ENCODE data around the gene WASF1.
A peak's percentile ranks its signal among the peaks of the same experiment; 100 is the strongest.

Gene WASF1

GRCh38 chr6:110179406-110180227 is at the start of gene WASF1:
TSS of gene WASF1 (minus strand) at chr6:110179670. CDS start at chr6:110127601, 52,069 bp downstream.
- DNase-seq = peak; percentile 90

DNA sequence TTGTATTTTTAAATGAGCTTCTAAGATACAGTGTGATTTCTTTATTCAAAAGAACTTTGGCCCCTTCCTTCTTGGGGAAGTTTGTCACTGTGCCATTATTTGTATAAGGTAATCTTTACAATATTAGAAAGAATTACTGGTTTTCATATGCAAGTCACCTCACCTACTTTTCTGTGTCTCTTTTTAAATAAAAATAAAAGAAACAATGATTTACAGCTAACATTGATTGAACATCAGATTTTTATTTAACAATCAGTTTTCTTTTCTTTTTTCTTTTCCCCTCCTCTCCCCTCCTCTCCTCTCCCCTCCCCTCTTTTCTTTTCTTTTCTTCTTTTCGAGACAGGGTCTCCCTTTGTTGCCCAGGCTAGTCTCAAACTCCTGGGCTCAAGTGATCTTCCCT is 46.8 kb upstream of the WASF1 start:
- DNase-seq = no peak

DNA sequence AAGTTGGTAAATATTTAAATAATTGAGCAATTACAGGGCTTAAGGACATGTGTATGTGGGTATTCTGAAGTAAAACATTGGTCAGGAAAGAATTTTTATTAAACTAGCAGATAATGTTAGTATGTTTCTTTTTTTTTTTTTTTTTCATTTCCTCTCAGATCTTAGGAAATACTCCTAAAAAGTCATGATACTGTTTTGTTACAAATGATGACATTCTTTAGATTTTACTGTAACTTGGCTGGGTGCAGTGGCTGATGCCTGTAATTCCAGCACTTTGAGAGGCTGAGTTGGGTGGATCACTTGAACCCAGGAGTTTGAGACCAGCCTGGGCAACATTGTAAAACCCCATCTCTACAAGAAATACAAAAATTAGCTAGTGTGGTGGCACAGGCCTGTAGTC is 42.3 kb upstream of the WASF1 start:
- DNase-seq = no peak

DNA sequence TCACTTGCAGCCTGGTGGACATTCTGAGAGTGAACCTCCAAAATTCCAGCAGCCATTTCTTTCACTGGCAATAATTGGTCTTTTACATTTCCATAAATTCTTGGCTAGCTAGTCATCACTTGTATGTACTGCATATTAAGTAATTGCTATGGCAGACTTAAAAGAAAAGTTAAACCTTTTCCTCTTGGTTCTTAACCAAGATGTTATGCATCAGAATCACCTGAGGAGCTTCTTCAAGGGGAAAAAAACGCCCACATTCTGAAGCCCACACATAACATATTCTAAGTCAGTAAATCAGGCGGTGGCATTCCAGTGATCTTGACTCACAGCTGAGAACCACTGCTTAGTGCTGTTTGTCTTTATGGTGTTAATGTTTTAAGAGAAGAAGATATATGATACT is 37.8 kb upstream of the WASF1 start:
- no peak for DNase-seq

- no peak for DNase-seq
These were observed 36.7 kb upstream of the WASF1 start for GRCh38 chr6:110216140-110216539.

GRCh38 chr6:110214338-110214737 is 34.9 kb upstream of the WASF1 start:
- no peak for DNase-seq

DNA sequence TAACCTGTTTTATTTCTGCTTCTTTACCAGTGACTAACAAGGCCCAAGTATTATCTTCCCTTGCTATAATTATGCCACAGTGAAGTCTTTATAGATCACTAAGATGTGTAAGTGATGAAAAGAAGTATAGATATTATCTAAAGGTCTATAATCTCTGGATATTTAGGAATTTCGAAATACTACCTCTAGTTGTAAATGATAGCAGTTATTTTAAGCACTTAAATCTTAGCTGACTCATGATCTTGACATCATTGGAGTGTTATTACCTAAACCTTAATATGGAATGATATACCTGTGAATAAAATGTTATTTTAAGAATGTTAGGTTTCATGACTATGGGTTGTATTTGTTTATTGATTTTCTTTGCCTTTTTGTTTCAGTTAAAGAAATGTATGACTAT is 32.3 kb upstream of the WASF1 start:
- DNase-seq = no peak

GRCh38 chr6:110207652-110208051 is 28.2 kb upstream of the WASF1 start:
- no peak for DNase-seq

- DNase-seq = no peak
These were observed 21.8 kb upstream of the WASF1 start for GRCh38 chr6:110201151-110201884.

DNA sequence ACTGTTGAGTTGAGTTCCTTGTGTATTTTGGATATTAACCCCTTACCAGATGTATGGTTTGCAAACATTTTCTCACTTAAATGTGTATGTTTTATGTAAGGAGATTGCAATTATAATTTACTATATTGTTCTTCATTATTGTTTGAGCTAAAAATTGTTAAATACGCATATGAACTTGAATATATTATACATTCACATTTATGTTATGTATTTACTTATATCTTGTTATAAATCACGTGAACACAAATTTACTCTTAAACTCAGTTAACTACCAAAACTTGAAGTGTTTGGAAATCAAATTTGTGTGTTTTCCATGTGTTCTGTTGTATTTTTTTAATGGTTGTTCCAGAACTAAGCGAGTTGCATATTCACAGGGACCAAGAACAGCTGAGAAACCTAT is 19.1 kb upstream of the WASF1 start:
- DNase-seq = no peak

- no peak for DNase-seq
These were observed 17.4 kb upstream of the WASF1 start for GRCh38 chr6:110196874-110197273.

DNA sequence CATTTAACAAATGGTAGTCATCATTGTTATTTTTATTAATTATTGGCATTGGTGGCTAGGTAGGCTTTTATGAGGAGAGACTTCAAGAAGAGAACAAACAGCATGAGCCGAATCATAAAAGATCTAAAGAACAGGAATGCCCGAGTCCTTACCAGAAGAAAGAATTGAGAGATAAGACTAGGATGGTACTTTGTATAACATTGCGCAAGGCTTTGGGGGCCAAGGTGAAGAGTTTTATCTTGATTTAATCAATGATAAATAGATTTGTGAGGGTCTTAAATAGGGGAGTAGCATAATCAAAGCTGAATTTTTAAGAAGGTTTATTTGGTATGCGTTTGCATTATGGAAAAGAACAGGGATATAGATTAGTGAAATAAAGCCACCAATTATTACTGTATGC is 16.2 kb upstream of the WASF1 start:
- DNase-seq = no peak

- no peak for DNase-seq
These were observed 12.0 kb upstream of the WASF1 start for GRCh38 chr6:110191477-110191876.

- DNase-seq = no peak
These were observed 11.3 kb upstream of the WASF1 start for GRCh38 chr6:110190726-110191125.

DNA sequence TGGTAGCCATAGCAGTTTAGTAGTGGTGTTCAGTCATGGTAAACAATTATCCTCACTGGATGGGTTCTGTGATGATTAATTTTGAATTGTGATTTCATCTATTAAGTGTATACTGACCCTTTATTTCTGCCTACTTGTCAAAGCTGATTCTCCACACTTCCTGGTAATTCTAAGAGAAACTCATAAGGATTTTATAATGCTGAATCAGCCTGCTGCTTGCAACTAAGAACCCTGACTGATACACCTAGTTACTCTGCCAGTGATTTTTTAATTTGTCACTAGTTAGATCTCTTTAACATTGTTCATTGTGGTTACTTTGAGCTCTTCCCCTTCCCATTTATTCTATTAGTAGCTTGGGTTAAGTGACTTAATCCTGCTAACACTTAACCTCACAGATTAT is 9.3 kb upstream of the WASF1 start:
- no peak for DNase-seq

DNA sequence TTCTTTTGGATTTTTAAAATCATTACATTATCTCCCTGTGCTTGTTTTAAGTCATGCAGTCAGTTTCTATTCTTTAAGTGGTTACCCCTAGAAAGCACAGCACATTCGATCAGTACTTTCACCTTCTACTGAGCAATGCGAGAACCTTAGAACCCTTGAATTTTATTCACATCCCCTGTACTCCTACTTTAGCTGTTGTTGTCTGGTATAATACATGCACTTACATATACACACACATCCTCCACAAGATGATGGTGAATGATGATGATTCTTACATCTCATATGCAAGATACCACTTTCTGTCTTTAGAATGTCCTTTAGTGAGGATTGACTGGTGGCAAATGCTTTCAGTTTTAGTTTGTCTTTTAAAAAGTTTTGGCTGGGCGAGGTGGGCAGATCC is 6.4 kb upstream of the WASF1 start:
- no peak for DNase-seq

GRCh38 chr6:110183292-110183885 is 3.9 kb upstream of the WASF1 start:
- no peak for DNase-seq

DNA sequence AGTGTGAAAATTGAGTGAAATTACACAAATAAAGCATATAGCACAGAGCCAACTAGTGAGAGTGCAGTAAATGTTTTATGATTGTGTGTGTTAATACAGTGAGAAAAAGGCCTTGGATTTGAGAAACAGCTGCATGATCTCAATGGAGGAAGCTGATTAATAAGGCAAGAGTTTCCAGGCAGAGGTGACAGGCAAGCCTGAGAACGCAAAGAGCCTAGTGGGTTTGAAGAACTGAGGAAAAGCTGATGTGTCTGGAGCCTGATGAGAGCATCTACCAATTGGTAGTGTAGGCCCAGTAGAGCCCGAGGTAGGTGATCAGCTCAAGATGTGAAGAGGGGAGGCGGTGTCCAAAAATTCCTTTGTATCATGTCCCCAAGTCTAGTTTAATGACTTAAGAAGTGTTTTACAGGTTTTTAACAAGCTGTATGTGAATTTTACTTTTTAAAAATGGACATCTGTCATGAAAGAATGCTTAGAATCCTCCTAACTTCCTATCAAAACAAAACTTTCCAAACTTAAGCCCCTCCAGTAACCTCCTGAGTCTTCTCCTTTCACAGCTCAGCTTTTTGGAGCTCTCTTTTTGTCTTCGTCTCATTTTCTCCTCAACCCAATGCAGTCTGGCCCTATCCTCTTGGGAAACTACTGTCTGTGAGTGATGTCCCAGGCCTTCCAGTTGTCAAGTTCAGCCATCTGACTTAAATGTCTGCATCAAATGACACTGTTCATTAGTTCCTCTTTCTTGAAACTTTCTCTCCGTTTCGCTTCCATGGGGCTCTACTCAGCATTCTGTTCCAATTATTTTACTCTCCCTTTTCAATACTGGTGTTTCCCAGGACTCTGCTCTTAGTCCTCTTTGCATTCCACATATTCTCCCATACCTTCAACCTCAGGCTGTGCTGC is 1.9 kb upstream of the WASF1 start:
- no peak for DNase-seq

- peak; percentile 57 for DNase-seq
These were observed 948 bp upstream of the WASF1 start, which contains the start of gene CDC40 for GRCh38 chr6:110180228-110181008. TSS of gene CDC40 (plus strand) at chr6:110180427. CDS start at chr6:110180445, 18 bp downstream.

DNA sequence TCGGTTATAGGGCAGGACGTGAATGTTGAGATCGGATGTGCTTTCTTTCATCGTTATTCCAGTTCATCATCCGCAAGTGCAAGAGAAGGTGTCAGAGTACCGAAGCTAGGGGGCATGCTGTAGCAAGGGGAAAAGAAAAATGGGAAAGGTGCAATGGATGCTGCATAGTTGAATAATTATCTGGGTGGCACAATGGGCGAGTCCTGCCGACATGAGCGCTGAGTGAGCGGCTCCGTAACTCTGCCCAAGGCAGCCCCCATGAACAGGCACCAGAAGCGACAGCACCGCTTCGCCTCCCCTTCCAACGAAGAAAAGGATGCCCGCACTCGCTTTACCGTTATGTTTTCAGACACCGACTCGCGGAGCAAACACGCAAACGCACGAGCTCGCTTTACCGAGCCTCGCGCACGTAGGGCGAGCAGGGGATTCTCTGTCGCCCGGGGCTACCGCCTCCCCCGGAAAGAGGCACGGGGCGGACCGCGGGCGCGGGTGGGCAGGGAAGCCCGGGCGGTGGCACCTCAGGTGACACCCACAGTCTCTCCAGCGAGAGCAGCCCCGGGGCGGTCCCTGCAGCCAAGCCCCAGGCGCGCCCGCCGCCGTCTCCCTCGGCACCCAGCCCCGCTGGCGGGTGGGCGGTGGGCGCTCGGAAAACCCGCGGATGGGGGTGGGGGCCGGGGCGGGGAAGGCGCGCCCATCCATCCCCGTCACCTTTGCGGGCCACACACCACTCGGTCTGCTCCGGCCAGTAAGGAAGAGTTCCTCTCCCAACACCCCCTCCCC is 654 bp downstream of the WASF1 start:
- peak; percentile 65 for DNase-seq

GRCh38 chr6:110173506-110174132 is 5.9 kb downstream of the WASF1 start:
- no peak for DNase-seq

Measured in activated naive CD4-positive, alpha-beta T cell treated with anti-CD3 and anti-CD28 coated beads, Interleukin-2, amount 50 U/mL, for 16 hours (primary cell).